ENCODE data around the gene HNMT.

- TF ChIP-seq POLR2A (IDR thresholded peaks at IDR 0.05) (no peak), CTCF (IDR thresholded peaks at IDR 0.05) (no peak), POLR2AphosphoS5 (IDR thresholded peaks at IDR 0.05) (no peak)
Measured at GRCh38 chr2:137969876-137970275, 5.6 kb downstream of the HNMT start.

Measured in prostate gland (tissue), 2 donors.